Measurements from ENCODE around the gene RASGEF1B.
"Not testable (repeated sequence)": the region's sequence is repeated elsewhere in the genome, so short reads cannot be mapped to it uniquely, and the experiment has no call there.

Gene RASGEF1B

GRCh38 chr4:81429031-81429430 is 42.7 kb downstream of the RASGEF1B start:
- DNase-seq (ENCODE audit: low read depth) = no peak

- DNase-seq (ENCODE audit: low read depth) = no peak
Measured at GRCh38 chr4:81428002-81428401, 43.7 kb downstream of the RASGEF1B start.

GRCh38 chr4:81427344-81427821 is 44.3 kb downstream of the RASGEF1B start:
- no peak for DNase-seq (ENCODE audit: low read depth)

- DNase-seq (ENCODE audit: low read depth) = no peak
Measured at GRCh38 chr4:81426770-81427289, 44.9 kb downstream of the RASGEF1B start.

GRCh38 chr4:81424816-81425755 is 46.6 kb downstream of the RASGEF1B start:
- no peak for DNase-seq (ENCODE audit: low read depth)

- DNase-seq (ENCODE audit: low read depth) = no peak
Measured at GRCh38 chr4:81424336-81424735, 47.4 kb downstream of the RASGEF1B start.

GRCh38 chr4:81422595-81422994 is 49.1 kb downstream of the RASGEF1B start:
- DNase-seq (ENCODE audit: low read depth) = no peak

GRCh38 chr4:81421346-81422218 is 50.1 kb downstream of the RASGEF1B start:
- DNase-seq (ENCODE audit: low read depth) = no peak

GRCh38 chr4:81418572-81418971 is 53.1 kb downstream of the RASGEF1B start:
- DNase-seq (ENCODE audit: low read depth) = no peak

- DNase-seq (ENCODE audit: low read depth) = no peak
Measured at GRCh38 chr4:81412946-81413495, 58.7 kb downstream of the RASGEF1B start.

- no peak for DNase-seq (ENCODE audit: low read depth)
Measured at GRCh38 chr4:81410680-81411079, 61.0 kb downstream of the RASGEF1B start.

GRCh38 chr4:81409836-81410235 is 61.9 kb downstream of the RASGEF1B start:
- no peak for DNase-seq (ENCODE audit: low read depth)

GRCh38 chr4:81408341-81408740 is 63.4 kb downstream of the RASGEF1B start:
- DNase-seq (ENCODE audit: low read depth) = no peak

GRCh38 chr4:81407726-81408125 is 64.0 kb downstream of the RASGEF1B start:
- no peak for DNase-seq (ENCODE audit: low read depth)

GRCh38 chr4:81406481-81406880 is 65.2 kb downstream of the RASGEF1B start:
- DNase-seq (ENCODE audit: low read depth) = not testable (repeated sequence)

GRCh38 chr4:81405900-81406401 is 65.8 kb downstream of the RASGEF1B start:
- DNase-seq (ENCODE audit: low read depth) = no peak

- no peak for DNase-seq (ENCODE audit: low read depth)
Measured at GRCh38 chr4:81404741-81405140, 67.0 kb downstream of the RASGEF1B start.

GRCh38 chr4:81404294-81404693 is 67.4 kb downstream of the RASGEF1B start:
- no peak for DNase-seq (ENCODE audit: low read depth)

- no peak for DNase-seq (ENCODE audit: low read depth)
Measured at GRCh38 chr4:81399306-81400086, 72.2 kb downstream of the RASGEF1B start.

- DNase-seq (ENCODE audit: low read depth) = no peak
Measured at GRCh38 chr4:81398379-81398778, 73.3 kb downstream of the RASGEF1B start.

- DNase-seq (ENCODE audit: low read depth) = no peak
Measured at GRCh38 chr4:81397635-81398034, 74.1 kb downstream of the RASGEF1B start.
